ENCODE data around the gene CPTP.

GRCh38 chr1:1328254-1328653 lies 3.7 kb downstream of the CPTP start:
- TF ChIP-seq POLR2A (IDR thresholded peaks at IDR 0.05) (no peak), CTCF (IDR thresholded peaks at IDR 0.05) (no peak), POLR2AphosphoS5 (IDR thresholded peaks at IDR 0.05) (no peak)

Data from prostate gland (tissue), 2 donors.